ENCODE measurements around the gene GNL2.

GRCh38 chr1:37634992-37635902 is 39.5 kb upstream of the GNL2 start:
- TF ChIP-seq POLR2A (IDR thresholded peaks at IDR 0.05; ENCODE audit: low read length) = no peak
- TF ChIP-seq GATA1 (IDR thresholded peaks at IDR 0.05; ENCODE audit: low read depth, low read length) = no peak

Data from erythroblast (primary cell).